Skin epidermis (tissue), 12 donors: Measurements from ENCODE around the gene CACNA1H.

Experiments
- H3K27ac ChIP-seq, 21 experiments: fragments of 200-600 bp; sonication (generic) in 11 of 21; one replicate each; pipeline ENCODE4 v1.5.0; 2020; ENCODE audit warnings: mild to moderate bottlenecking in 3 of 21, inconsistent platforms in 2 of 21, moderate library complexity in 2 of 21
- H3K4me3 ChIP-seq, 7 experiments: fragments of 200-600 bp; sonication (generic) in 2 of 7; one replicate each; pipeline ENCODE4 v1.5.0; 2020; ENCODE audit warnings: inconsistent platforms in 2 of 7, mild to moderate bottlenecking in 2 of 7, moderate library complexity in 1 of 7

Gene CACNA1H

DNA sequence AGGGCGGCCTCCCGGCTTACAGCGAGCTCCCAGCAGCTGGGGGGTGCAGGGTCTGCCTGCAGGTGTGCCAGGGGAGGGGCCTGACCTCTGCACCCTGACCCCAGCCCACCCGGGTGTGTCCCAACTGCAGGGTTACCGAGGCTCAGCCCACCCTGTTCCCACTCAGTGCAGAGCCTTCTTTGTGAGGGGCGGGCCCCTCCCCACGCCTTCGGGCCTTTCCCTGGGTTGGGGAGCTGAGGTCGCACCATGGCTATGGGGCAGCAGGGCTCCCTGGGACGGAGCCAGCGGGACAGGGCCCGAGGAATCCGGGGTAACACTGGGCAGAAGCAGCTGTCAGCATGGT lies 17.1 kb downstream of the CACNA1H start:
- Histone ChIP-seq H3K27ac (no peak overlapping the region), H3K4me3 (no peak overlapping the region)

DNA sequence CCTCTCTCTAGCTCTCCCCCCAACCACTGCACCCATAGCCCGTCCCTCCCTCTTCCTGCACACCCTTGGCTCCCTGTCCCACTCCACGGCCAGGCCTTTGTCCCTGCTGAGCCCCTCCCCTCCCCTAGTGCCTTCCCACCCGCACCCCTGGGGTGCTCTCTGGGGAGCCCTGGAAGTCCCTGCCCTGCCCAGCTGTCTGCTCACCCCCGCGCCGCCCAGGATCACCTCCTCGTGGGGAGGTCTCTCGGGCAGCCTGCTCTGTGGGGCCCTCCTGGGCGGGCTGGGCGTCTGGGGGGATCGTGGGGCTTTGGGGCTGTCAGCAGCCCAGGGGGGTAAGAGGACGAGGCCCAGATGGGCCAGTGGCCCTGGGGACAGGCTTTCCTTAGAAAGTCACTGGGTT lies 18.1 kb downstream of the CACNA1H start:
- no peak overlapping the region for H3K4me3 ChIP-seq
- H3K27ac ChIP-seq, result no peak overlapping the region

DNA sequence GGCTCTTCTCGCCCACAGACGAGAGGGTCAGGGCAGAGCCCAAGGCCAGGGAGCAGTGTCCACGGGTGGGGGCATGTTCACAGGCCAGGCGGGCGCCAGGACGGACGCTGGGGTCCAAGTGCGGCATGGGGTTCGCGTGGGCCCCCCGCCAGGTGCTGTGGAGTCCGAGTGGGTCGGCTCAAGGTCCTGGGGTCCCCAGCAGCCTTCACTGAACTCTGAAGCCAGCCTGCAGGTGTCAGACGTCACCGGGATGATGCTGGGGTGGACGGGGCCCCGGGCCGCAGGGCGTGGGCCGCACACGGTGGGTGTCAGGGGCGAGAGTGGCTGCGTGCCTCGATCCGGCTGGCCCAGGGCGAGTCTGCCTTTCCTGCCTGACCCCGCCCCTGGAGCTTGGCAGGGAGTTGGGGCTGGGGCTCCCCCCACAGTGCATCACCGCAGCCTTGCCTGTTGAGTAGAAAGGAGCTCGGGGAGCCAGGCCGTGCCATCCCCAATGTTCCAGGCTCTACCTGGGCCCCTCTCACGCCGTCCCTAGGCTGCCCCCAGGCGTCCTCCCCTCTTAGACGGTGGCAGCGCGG lies 19.0 kb downstream of the CACNA1H start:
- H3K4me3 ChIP-seq, result no peak overlapping the region
- no peak overlapping the region for H3K27ac ChIP-seq

DNA sequence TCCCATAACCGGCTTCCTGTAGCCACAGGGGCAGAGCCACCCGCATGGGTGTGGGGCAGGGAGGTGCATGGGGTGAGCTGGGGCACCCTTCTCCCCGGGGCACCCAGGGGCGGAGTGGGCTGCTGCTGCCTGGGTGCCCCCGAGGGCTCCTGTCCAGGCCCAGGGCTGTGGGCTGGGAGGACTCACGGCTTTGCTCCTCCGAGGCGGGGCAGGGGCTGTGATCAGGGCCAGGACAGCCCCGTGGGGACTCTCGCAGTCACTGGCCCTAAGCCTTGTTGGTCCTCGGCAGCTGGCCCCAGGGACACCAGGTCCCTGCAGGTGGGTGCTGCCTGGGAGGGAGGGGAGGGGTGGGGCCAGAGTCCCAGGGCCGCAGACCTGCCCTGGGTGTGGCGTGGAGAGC lies 19.7 kb downstream of the CACNA1H start:
- Histone ChIP-seq H3K4me3 (no peak overlapping the region), H3K27ac (no peak overlapping the region)

DNA sequence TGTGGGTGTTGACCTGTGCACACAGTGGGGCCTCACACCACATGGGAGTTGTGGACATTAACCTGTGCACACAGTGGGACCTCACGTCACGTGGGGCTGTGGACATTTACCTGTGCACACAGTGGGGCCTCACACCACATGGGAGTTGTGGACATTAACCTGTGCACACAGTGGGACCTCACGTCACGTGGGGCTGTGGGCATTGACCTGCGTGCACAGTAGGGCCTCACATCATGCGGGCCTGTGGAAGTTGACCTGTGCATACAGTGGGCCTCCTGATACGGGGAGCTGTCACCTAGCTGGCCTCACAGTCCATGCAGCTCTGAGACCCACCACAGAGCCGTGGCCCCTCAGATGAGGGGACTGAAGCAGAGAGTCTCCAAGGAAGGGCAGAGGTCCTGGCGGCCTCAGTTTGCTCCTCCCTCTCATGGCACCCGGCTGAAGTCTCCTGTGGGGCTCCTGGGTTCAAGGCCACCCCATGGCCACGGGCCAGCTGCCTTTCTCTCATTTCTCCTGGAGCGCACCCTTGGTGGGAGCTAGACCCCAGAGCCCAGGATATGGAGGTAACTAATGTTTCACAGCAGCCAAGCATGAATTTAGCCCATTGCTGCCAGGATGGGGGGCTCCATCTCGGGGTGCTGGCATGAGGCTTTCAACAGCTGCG lies 21.0 kb downstream of the CACNA1H start:
- Histone ChIP-seq H3K4me3 (no peak overlapping the region), H3K27ac (no peak overlapping the region)

DNA sequence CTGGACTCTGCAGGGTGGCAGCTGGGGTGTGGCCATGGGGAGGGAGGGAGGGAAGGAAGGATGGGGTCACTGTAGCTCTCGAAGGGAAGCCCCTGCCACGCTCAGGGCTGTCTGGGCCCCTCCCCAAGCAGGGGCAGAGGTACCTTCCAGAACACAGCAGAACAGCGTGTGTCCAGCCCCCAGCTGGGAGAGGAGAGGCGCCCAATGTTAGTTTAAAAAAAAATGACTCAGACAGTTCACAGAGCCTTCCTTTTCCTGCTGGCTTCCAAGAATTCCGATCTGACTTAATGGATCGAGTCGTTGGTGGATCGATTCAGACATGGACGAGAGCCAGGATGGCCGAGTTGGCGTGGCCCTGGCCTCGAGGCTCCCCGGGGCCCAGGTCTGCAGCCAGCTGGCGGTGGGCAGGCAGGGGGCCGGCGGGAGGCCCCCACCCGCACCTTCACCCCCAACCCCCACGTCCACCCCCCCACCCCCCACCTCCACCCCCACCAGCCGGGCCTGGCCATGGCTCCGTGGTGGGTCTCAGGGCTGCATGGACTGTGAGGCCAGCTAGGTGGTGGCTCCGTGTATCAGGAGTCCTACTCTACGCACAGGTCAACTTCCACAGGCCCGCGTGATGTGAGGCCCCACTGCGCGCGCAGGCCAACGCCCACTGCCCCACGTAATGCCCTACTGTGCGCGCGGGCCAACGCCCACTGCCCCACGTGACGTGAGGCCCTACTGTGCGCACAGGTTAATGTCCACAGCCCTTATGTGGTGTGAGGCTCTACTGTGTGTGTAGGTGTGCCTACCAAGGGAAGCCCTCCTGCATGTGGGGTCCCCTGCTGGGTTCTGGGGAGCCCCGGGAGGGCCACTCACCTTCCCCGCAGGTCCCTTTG lies 21.8 kb downstream of the CACNA1H start:
- Histone ChIP-seq H3K4me3 (no peak overlapping the region), H3K27ac (no peak overlapping the region)

DNA sequence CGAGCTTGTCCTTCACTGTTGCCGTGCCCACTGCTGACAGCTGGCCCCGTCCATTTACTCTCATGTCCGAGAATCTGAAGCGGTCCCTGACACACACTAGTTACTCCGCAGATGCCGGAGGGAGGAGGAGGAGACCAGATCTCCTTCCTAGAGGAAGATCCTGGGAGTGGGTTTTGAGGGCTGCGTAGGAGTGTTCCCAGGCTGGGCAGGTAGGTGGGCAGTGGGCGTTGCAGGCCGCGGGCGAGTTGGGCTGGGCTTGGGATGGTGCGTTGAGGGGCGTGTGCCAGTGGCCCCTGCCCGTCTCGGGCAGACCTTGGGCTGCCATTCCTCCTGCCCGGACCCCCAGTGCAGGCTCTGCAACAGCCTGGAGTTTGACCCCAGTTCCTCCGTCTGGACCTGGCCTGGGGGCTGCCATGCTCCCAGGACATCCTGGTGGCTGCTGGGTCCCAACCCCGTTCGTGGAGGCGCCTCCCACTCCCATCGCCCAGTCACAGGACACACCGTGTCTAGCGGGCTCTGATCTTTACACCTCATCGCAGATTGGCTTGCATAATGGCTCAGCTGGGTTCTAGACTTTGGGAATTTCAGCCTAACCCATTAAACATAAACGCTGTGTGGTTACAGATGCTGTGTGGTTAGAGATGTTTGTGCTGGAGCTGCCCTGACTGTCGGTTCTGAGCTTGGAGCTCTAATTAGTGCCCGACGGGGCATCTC lies 22.8 kb downstream of the CACNA1H start:
- Histone ChIP-seq H3K27ac (no peak overlapping the region), H3K4me3 (no peak overlapping the region)

DNA sequence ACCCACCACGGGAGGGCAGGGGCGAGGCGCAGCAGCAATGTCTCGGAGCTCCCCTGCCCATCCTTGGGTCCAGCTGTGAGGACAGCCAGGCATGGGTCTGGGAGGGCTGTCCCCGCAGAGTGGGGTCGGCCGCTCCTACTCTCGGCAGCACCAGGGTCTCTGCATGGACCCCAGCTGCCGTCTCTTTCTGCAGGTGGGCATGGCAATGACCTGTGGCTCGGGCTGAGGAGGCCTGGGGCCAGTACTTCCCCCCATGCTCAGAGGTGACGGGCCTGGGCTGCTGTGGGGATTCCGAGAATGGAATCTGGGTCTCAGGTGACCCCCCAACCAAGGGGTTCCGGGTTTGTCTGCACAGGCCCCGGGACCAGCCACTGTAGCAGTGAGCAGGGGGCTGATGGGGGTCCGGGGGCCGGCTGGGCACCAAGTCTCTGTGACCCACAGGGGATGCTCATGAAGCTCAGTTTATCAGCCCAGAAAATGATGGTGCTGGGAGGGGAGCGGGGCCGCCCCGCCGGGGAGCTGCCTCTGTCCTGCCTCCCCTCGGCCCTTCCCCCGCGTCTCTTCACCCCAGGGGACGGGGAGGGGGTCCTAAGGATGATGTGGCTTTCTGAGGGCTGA lies 23.5 kb downstream of the CACNA1H start:
- Histone ChIP-seq H3K4me3 (no peak overlapping the region), H3K27ac (no peak overlapping the region)

DNA sequence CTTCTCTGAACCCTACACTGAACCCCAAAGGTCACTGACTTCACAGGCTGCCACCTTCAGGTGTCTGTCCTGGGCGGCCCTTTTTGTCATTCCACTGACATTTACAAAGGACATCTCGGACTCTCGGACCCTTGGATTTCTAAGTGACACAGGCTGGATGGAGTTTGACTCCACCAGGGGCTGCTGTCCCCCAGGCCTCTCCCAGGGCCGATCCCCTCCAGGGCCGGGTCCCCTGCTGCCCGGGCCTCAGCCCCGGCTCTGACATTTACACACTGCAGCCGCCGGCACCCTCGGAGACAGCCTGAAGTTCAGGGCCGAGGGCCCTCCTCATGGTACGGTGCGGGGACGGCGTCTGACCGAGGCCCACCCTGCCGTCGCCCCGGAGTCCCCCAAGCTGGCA lies 24.1 kb downstream of the CACNA1H start:
- Histone ChIP-seq H3K27ac (no peak overlapping the region), H3K4me3 (no peak overlapping the region)

DNA sequence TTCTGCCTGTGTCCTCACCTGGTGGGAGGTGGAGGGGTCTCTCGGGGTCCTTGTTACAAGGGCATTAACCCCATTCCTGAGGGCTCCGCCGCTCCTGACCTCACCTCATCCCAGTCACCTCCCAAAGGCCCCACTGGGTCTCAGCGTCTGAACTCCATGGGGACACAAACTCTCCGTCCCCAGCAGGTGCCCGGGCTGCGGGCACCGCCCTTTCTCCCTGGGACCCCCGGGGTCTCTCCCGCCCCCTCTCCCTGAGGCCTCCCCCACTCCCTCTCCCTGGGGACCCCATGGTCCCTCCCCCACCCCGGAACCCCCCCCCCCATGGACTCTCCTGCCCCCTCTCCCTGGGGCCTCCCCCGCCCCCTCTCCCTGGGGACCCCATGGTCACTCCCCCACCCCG lies 24.8 kb downstream of the CACNA1H start:
- no peak overlapping the region for H3K4me3 ChIP-seq
- H3K27ac ChIP-seq, result no peak overlapping the region

DNA sequence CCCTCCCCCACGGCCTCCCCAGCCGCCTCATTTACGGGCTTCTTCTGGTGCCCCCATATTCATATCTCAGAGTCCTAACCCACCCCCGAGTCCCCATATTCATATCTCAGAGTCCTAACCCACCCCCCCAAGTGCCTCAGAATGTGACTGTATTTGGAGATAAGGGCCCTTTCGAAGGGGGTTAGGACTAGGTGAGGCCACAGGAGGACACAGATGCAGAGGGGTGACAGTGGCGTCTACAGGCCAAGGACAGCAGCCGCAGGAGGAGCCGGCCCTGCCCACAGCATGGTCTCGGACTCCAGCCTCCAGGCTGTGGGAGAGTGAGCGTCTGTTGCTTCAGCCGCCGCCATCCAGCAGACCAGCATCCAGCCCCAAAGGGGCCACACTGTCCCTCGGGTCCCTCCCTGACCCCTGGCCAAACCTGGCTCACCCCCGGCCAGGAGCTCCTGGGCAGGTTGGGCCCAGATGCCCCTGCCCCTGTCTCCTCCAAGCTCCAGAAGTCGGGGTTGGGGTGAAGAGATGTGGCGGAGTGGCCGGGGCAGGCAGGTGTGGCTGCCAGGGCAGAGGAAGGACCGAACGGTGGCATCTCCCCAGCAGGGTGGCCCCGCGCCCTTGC lies 25.5 kb downstream of the CACNA1H start:
- no peak overlapping the region for H3K4me3 ChIP-seq
- H3K27ac ChIP-seq, result no peak overlapping the region

DNA sequence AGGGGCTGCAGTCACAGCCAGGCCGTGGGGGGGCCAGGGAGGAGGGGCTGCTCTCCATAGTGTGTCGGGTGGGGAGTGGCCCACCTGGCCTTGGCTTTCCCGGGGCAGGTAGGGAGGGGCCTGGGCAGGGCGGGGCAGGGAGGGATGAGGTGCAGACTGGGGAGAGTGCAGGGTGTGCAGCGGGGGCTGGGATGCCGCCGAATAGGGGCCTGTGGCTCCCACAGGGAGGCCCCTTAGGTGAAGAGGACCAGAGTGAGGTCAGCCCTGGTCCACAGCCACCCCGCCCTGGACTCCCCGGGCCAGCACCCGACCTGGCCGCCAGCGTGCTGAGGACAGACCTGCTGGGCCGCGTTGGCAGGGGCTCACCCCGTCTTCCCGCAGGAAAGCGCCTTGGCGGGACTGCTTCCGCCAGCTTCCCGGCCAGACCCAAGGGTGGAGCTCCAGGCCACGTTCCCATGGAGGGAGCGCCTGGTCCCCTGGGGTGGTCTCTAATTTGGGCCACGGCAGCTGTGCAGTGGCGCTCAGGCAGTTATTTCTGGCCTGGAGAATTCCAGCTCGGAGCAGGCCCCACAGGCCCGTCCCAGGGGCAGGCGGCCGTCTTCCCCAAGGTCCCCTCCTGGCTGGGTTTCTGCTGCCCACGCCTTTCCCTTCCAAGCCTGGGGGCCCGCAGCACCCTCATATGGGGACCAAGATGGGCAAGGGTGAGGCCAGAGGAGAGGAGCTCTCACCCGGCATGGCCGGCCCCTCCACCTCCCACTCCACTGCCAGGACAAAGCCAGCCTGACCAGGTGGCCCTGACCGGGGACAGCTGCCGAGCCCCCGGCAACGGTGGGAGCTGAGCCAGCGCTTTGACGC lies 27.9 kb downstream of the CACNA1H start:
- Histone ChIP-seq H3K4me3 (no peak overlapping the region), H3K27ac (peak overlapping the region in 1 of 21 experiments; percentile 34)

DNA sequence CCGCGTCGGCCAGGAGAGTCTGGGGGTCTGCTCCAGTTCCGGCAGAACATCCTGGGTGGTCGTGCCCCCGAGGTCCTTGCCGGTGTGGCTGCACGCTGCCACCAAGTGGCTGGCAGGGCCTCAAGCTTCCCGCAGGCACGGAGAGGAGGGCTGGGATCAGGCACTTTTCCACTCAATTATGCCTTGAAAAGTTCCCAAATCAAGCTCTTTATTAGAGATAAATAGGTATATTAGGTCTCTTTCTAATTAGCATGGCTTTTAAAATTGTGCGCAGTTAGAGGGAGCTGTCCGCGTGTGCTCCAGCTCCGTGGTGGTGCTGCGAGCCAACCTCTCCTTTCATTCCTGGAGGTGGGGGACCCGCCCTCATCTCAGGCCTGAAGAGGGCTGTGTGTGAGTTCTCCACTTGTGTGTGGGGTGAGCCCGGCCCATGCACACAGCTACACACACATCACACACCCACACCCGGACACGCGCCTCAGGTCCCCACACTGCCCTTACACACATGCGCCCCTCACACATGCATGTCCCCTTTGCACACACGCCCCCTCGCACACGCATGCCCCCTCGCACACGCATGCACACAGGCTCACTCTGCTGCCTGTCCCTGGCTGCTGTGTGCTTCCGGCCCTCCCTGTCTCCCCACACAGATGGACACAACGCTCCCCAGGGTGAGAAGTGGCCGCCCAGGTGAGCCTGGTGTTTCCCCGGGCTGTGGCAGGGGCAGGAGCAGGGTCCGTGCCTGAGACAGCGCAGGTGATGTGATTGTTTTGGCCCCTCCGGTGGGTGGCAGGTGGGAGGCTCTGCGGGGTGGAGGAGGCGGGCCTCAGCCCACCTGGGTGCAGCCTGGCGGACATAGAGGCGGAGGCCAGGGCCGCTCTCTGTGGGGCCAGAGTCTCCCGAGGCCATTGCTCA lies 28.8 kb downstream of the CACNA1H start:
- Histone ChIP-seq H3K4me3 (no peak overlapping the region), H3K27ac (peak overlapping the region in 1 of 21 experiments; percentile 34)

DNA sequence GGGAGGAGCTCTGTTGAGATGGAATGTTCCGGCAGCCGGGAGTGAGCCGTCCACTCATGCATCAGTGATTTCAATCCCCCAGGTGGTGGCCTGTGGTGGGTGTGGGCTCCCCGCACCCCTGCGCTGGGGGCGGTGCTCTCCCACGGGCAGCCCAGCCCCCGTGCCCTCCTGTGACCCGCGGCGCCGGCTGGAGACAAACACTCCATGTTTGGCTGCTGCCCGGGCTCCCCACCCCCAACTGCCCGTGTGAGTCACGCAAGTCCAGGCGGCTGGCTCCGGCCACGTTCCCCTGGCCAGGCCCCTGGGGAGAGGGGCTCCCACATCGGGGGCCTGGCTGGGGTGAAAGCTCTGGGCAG lies 29.4 kb downstream of the CACNA1H start:
- no peak overlapping the region for H3K27ac ChIP-seq
- H3K4me3 ChIP-seq, result no peak overlapping the region

DNA sequence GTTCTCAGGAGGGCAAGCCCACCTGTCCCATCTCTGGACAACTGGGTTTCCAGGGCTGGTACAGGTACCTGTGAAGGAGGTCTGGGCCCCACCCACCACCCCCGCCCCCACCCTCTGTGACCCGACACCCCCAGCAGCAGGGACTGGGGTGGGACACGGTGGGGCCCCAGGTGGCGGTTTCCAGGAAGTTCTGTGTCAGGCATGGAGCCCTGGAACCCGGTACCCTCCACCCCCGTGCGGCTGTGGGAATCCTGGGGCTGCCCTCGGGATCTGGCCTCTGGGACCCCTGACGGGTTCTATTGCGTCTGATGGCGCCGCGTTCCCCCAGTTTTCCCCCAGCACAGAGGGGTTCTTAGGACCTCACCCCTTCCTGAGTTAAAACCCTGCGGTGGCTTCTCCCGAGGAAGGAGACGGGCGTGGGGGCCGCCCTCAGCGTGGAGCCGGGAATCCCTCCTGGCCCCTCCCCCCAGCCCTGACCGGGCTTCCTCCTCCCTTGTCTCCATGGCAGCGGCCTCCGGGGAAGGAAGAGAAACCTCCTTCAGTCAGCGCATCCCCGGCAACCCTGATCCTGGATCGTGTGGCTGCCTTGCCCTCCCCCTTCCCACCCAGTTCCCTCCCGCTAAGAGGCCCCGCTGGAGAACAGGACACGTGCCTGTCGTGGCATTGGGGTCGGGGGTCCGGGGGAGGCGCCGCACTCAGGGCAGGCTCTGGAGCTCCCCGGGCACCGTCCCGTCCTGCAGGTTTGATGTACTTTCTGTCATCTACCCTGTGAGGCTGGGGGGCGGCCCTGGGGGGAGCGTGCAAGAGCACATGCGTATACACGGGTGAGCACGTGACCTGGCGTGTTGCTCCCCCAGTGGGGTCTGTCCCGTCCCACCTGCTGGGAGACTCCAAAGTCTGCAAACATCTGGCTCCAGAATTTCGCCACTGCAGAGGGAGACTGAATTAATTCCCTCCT lies 30.3 kb downstream of the CACNA1H start:
- H3K4me3 ChIP-seq, result no peak overlapping the region
- no peak overlapping the region for H3K27ac ChIP-seq

DNA sequence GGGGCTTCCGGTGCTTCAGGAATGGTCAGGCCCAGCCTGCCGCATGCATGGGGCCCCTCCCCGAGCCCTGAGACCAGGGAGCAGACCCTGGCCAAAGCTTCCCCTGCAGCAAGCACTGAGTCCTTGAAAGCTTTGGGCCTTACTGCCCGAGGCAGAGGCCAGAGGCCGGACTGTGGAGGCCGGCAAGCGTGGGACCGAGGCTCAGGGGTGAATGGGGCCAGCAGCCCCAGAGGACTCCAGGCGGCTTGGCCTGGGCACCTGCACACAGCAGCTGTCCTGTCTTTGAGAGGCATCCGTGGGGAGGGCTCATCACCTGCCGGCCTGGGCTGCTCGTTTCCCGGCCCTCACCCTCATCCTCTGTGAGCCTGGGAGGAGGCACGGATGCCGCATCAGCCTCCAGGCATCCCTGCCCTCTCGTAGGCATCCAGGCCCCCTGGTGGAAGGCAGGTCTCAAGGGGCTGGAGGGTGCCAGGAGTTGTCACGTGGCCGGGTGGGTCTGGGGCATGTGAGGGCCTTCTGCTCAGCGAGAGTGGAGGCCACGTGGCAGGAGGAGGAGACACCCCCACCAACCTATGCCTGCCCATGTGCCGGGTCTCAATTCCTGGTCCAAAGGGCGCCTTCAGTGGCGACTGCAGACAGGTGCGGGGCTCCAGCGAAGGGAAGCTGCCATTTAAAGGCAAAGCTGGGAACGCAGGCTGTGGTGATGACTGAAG lies 31.4 kb downstream of the CACNA1H start:
- Histone ChIP-seq H3K27ac (no peak overlapping the region), H3K4me3 (no peak overlapping the region)
